Retina (tissue), 1 donor: ENCODE data around the gene HACD2.
"Not testable (repeated sequence)": the region's sequence is repeated elsewhere in the genome, so short reads cannot be mapped to it uniquely, and the experiment has no call there.

Source experiments
- DNase-seq: peaks from one replicate; pipeline ENCODE4 v3.0.0-alpha.2; 2016

Gene HACD2

DNA sequence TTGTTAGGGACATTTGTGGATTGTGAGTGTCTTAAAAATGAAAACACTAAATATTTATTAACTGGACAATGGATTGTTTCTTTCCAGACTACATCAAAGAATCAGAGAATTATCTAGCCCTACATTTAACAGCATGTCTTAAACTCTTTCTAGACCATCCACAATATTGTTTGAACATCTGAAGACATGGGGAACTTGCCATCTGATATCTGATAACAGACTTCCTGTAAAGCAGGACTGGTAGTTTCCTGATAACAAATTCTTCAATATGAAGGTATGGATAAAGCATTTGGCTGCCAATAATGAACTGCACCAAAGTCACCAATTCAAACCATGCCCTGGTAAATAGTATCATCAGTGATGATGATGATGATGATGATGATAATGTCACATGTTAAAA, 26.2 kb upstream of the HACD2 start:
- no peak for DNase-seq

DNA sequence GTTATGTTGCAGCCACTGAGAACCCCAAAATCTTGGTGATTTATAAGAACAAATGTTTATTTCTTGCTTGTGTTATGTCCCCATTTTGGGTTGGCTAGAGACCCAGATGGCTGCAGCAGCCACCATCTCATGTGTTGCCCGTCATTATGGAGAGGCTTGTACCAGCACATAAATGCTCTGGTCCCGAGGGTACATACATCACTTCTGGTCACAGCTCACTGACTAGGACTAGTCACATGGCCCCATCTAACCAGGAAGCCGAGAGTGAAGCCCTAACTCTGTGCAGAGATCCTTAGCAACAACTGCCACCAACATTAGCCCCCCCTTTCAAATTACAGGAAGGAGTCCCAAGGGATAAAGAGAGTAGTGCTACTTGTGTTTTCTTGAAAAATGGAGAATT, 25.5 kb upstream of the HACD2 start:
- peak; percentile 51 for DNase-seq

DNA sequence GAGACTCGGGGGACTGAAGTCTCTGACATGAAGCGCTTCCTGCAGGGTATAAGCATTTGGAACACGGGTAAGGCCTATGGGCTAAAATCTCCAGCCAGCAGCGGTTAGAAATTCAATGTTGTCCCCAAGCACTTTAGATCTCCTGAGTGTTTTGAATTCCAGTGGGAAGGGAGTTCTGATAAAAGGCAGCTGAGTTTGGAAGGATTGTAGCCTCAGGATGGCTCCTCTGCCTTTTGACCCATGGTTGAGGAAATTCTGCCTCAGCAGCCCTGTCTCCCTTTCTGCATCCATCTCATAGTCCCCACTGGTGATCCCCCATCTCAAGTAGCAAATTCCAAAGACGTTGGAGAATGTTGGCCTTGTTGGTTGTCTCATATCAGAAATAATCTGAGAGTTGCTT, 24.2 kb upstream of the HACD2 start:
- no peak for DNase-seq

DNA sequence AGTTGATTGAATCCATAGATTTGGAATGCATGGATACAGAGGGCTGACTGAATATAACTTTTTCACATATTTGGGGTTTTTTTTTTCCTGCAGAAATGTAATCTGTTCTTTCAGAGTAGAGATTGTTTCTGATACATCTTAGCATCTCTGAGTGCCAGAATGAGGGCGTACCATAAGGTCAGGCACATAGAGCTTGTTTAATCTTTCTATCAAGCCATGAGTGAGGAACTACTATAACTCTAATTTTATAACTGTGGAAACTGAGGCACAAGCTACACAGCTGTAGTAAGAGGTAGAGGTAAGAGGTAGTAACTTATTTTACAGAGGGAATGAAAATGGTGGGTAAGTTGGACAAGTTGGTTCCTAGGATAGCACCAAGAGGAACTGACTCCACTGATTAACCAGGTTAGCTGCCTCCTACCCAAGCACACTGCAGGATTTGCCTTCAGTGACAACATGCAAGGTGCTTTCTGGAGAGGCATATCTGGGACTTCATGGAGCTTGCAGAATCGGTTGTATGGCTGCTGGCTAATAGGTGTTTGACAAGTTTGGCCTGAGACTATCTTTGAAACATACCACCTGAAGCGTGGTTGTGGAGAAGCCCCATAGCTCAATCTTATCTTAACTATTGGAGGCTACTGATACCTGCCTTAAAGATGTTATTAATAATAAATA, 23.5 kb upstream of the HACD2 start:
- no peak for DNase-seq

DNA sequence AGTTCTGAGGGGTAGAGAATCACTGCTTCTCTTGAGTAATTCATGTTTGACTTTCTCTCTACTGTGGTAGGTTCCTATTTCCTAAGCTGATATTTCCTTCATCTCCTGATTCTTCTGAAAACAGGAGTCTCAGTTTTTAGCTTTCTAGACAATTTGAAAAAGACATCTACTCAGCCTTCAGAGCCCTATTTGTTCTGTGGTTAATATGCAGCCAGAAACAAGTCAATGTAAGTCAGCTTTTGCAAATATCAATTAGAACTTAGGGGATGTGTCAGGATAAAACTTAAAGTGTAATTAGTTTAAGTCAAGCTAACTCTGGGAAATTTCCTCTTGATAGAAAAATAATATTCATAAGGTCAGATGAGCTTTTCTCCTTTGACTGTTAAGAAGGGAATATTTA, 21.7 kb upstream of the HACD2 start:
- DNase-seq: no peak

DNA sequence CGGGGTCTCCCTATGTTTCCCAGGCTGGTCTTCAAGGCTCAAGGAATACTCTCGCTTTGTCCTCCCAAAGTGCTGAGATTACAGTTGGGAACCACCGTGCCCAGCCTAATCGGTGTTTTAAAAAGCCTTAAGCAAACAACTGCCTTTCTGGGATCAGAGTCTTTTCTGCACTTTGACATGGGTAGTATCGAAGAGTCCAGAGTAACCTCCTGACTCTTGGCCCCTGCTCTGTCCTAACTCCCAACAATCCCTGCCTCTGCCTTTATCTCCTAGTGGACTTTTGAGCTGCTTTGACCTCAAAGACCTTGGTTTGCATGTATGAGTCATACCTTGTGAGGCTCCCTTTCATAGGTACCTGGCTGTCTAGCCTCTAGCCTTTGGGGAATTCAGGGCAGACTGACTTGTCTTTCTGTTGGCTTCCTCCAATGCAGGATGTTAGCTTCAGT, 21.0 kb upstream of the HACD2 start:
- DNase-seq: no peak

DNA sequence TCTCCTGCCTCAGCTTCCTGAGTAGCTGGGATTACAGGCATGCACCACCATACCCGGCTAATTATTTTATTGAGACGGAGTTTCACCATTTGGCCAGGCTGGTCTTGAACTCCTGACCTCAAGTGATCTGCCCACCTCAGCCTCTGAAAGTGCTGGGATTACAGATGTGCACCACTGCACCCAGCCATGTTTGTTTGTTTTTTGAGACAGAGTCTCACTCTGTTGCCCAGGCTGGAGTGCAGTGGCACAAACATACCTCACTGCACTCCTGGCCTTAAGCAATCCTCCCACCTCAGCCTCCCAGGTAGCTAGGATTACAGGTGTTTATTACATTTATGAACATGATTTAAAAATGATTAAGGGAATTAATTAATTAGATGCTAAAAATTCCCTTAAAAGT, 18.3 kb upstream of the HACD2 start:
- DNase-seq: not testable (repeated sequence)

DNA sequence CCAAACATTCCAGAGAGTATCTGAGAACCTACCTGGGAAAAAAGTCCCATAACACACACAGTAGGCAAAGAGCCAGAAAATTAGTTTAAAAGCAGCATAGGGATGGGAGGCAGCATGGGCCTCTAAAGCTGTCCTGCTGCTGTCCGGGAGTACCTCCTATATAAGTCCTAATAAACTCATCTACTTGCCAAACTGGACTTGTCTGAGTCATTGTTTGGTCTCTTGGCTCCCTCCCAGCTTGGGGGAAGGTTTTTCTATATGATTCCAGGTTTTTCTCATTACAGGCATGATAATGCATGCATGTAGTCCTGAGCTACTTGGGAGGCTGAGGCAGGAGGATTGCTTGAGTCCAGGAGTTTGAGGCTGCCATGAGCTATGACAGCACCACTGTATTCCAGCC, 17.5 kb upstream of the HACD2 start:
- no peak for DNase-seq

DNA sequence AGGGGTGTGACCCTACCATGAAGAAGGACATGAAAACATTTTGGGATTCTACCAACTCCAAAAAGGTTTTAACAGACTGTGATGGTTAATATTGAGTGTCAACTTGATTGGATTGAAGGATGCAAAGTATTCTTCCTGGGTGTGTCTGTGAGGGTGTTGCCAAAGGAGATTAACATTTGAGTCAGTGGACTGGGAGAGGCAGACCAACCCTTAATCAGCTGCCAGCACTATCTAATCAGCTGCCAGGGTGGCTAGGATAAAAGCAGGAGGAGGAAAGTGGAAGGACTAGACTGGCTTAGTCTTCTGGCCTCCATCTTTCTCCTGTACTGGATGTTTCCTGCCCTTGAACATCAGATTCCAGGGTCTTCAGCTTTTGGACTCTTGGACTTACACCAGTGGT, 16.0 kb upstream of the HACD2 start:
- not testable (repeated sequence) for DNase-seq

DNA sequence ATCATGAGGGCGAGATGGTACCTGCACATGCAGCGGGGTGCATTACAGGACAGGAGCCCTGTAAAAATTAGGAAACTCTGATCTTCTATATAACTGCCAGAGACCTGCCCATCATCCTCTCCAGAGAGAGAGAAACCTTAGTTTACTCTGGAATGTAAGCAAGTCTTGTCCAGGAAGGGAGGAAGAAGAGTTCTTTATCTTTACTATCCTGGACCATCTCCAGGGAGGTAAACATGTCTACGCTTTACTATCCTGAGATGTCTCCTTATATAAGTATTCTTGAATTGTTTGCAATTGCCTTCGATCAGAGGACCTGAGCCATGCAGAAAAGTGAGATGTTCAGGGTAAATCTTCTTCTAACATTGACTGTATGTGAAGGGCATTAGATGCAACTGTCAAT, 12.7 kb upstream of the HACD2 start:
- no peak for DNase-seq

DNA sequence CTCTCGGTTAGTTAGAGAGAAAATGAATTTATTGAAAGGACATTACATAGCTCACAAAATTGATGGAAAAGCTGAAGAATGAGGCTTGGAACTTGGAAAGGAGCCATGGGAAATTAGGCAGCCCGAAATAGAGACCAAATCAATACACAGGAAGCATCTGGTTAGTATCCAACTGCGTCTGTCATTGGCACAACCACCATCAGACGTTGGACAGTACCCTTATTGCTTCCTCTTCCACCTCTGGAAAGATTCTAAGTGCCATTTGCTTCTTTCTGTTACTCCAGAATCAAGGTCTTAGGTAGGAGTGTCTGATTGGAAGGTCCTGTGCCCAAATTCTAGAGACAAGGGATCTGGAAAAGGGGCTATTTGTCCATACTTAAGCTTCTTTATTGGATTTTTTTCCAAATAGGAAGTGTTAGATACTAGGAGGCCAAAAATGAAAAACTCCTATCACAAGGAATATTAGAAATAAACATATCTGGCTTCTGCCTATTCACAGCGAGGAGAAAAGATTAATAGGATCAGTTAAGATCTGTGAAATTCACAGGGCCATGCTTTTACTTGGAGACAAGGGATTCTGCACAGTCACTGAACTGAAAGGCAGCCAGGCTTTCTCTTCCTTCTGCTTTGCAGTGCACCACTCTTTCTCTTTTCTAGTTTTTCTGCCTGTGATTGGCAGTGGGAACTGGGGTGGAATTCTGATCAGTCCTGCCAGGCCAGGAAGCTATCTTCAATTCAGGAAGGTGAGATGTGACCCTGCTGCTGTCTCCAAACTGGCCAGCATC, 10.7 kb upstream of the HACD2 start:
- DNase-seq: no peak

DNA sequence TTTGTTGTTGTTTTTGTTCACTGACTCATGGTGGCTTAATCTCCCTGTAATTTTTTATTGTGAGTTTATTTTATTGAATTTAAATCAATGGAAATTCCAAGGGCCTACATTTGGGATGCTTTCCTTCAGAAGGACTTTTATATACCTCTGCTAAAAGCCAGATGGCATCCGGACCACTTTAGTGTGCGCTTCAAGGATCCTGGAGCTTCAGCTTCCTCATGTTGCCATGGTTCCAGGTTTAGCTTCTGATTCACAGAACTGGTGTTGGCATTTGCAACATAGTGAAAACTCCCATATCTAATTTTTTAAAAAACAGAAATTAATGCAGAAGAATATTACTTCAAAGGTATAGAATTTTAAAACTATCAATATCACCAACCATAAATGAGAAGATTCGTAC, 8.5 kb upstream of the HACD2 start:
- no peak for DNase-seq

DNA sequence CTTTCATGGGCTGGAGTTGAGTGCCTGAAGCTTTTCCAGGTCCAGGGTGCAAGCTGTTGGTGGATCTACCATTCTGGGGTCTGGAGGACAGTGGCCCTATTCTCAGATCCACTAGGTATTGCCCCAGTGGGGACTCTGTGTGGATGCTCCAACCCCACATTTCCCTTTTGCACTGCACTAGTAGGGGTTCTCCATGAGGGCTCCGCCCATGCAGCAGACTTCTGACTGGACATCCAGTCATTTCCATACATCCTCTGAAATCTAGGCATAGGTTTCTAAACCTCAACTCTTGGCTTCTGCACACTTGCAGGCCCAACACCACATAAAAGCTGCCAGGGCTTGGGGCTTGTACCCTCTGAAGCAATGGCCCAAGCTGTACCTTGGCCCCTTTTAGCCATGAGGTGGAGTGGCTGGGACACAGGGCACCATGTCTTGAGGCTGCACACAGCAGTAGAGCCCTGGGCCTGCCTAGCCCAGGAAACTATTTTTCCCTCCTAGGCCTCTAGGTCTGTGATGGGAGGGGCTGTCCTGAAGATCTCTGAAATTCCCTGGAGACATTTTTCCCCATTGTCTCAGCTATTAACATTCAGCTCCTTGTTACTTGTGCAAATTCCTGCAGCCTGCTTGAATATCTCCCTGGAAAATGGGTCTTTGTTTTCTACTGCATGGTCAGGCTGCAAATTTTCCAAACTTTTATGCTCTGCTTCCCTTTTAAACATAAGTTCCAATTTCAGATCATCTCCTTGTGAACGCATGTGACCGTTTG, 6.0 kb upstream of the HACD2 start:
- DNase-seq: no peak

DNA sequence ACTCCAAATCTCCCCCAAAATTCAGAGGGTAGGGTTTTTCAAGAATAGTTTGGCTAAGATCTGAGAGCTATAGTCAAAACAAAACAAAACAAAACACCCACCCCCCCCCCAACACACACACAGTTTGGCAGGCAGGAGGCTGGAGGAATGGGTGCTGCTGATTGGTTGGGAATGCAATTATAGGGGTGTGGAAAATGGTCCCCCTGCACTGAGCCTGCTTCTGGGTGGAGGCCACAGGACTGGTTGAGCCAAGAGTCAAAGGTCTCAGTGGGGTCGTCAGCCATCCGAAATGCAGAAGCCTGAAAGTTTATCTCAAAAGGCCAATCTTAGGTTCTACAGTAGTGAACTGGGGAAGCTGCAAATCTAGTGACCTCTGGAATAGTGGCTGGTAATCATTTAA, 2.5 kb upstream of the HACD2 start:
- no peak for DNase-seq

DNA sequence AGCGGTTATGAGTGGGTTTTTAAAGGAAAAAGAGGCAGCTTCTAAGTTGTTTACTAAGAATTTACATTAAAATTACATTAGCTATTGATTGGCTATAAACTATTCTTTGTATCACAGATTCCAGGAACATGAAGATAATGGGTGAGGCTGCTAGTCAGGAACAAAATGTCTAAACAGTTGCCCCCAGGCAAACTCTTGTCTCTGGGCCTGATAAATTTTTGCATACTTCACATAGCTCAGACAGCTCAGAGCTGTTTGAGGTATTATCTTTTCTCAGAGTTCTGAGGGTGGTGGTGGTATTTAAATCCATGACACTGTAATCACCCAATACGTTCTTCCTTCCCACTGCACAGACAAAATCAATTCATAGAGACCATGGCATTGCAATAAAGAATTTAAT, 2.1 kb upstream of the HACD2 start:
- no peak for DNase-seq

DNA sequence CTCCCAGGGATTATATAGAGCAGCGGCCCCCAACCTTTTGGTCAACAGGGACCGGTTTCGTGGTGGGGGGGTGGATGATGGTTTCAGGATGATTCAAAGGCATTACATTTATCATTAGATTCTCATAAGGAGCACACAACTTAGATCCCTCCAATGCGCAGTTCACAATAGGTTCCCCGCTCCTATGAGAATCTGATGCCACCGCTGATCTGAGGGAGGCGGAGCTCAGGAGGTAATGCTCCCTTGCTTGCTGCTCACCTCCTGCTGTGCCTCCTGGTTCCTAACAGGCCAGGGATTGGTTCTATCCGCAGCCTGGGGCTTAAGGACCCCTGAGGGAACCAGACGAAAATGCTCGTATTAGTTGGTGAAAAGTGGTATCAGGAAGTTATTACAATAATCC, 1.3 kb upstream of the HACD2 start:
- peak; percentile 81 for DNase-seq

DNA sequence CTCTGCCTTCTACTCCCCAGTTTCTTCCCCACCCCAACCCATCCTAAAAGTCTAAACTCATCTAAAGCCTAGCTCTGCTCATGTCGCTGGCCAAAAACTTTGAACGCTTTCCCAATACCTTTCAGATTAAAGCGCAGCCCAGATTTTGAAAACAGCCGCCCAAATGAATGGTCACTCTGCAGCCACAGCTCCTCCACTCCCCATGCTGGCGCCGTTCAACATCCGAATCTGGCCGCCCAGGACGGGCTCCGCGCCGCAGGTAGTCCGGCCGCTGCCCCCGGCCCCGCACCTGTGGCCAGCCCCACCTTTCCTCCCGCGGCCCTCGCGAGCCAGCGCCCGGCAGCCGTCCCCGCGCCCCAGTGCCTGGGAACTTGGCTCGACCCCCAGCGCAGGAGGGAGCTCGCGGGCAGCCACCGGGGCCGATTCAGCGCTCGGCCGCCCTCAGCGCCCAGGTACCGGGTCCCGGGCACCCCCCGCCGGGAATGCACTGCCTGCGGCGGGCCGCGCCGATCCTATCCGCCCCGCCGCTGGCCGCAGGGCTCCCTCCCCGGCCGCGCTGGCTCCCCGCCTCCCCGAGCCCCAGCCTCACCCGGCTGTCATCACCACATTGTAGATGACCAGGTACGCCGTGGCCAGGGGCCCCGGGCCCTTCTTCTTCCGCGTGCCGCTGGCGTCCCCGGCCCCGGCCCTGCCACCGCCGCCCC, 417 bp downstream of the HACD2 start:
- DNase-seq: peak; percentile 70

DNA sequence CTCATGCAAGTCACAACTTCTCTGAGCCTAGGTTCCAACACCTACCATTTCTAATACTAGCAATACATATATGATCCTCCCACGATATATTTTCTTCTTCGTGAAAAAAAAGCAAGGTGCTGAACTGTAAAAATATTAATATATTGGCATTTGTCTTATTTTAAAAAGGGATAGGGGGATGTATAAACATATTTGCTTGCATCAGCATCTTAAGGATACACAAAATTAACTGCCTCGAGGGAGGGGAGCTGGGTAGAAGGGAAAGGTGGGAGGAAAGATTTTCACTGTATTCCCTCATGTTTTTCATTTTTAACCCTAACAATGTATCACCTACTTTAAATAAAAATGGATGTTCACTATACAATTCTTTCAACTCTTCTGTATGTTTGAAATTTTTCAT, 1.3 kb downstream of the HACD2 start:
- DNase-seq: no peak

DNA sequence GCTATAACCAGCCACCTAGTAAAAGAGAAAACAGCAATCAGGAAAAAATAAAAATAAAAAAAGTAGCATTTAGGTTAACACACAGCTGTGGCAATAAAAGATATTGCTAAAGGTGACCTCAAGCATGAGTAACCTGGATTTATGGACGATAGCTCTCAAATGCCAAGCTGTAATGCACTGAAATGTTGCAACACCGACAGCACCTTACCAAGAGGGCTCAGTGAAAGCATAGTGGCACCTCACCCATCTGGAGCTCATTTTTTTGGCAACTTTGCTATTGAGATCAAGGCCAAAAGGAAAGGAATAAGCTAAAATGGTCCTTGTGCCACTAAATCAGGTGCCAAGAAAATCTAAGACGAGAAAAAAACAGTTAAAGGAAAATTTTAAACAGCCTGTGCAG, 2.5 kb downstream of the HACD2 start:
- no peak for DNase-seq

DNA sequence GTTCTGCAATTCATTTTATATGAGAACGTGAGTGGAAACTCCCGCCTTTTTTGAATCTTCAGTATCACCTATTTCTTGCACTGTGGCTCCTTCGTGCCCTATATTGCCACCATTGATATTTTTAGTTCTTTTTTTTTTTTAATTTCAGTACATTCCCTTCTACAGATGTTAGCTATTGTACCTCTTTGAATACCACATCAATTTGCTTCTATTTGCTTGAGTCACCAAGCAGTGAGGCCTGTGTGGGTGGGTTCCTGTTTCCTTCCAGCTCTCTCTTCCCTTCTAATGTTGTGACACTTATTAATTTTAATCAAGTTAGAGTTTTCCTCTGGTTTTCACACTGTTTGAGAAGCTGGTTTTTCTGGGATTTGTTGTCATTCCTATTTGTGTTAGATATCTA, 8.7 kb downstream of the HACD2 start:
- no peak for DNase-seq

DNA sequence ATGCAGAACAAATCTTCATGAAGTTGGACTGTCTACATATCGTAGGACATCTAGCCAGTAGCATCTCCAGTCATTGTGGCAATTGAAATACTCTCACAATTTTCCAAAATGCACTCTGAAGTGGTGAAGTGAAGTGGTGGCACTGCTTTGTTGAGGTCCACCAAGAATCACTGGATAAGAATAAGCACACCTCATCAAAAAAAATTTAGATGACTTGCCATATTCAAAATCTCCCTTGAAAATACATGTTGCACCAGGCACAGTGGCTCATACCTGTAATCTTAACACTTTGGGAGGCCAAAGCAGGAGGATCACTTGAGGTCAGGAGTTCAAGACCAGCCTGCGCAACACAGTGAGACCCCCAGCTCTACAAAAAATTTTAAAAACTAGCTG, 12.9 kb downstream of the HACD2 start:
- no peak for DNase-seq

DNA sequence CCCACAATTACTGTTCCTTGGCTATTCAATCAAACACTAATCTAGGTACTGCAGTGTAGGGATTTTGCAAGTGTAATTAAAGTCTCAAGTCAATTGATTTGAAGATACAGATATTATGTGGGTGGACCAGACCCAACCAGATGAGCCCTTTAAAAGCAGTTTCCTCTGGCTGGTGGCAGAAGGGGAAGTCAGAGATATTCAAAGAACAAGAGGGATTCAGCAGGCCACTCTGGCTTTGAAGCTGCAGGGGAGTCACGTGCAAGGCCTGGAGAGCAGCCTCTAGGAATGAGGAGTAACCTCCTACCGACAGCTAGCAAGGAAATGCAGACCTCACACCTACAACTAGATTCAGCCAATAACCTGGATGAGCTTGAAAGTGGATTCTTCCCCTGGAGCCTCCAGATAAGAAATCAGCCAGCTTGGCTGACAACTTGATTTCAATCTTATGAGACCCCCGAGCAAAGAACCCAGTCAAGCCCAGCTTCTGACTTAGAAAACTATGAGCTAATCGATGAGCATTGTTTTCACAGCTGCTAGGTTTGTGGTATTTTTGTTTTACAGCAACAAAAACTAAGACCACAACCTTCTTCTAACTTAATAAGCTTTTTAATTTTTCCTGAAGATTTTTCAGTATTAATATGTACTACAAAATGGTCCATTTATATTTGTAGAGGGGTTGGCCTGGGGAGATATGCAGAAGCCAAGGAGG, 13.4 kb downstream of the HACD2 start:
- no peak for DNase-seq

DNA sequence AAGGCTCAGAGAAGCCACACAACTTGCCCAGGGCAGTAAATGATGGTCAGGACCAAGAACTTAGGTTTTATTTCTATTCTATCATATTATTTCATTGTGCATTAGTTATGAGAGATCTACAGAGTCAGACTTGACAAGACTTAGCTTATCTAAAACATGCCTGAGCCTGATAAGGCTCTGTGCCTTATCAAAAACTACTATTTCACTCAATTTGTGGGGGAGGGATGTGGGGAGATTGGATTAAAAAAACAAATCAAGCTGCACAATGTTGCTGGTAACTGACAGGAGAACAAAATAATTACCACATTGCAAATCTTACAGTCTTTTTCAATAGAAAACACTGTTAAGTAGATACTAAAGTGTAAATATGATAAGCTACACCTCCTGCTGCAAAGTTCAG, 16.0 kb downstream of the HACD2 start:
- DNase-seq: no peak
